ENCODE measurements around the gene NAPSA.

DNA sequence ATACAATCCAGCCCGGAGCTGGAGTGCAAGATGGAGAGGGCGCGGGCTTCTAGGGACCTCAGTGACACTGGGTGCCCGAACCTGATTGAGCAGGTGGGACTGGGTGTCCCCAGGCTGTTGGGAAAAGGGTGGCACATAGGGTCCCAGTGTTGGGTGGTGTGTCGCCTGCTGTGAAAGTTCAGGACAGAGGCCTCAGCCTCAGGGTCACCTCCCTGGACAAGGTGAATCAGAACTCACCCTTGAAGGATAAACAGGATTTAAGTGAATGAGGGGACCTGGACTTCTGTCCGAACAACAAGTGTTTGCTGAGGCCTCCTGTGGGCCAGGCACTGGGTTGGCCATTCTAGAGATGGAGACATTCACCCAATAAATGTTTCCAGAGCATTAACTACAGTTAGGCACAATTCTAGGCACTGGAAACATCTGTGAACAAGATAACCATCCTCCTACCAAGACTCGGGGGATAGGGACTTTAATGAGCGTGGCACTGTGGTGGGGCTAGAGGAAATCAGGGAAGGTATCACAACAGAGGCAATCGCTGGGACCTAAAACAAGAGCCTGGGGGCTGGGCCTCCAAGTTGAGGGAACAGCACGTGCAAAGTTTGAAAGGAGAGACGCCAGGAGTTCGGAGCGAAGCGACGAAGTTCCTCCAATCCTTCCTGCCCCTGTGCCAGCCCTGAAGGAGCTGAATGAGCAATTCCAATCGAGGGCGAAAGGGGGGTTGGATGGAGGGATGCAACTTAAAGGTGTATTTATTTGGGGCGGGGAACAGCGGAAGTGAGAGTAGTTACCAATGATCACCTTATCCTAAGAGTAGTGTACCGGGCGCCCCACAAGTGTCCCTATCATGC lies 17.8 kb upstream of the NAPSA start:
- no peak for TF ChIP-seq POLR2A (IDR thresholded peaks at IDR 0.05)
- TF ChIP-seq, protein P1, sequence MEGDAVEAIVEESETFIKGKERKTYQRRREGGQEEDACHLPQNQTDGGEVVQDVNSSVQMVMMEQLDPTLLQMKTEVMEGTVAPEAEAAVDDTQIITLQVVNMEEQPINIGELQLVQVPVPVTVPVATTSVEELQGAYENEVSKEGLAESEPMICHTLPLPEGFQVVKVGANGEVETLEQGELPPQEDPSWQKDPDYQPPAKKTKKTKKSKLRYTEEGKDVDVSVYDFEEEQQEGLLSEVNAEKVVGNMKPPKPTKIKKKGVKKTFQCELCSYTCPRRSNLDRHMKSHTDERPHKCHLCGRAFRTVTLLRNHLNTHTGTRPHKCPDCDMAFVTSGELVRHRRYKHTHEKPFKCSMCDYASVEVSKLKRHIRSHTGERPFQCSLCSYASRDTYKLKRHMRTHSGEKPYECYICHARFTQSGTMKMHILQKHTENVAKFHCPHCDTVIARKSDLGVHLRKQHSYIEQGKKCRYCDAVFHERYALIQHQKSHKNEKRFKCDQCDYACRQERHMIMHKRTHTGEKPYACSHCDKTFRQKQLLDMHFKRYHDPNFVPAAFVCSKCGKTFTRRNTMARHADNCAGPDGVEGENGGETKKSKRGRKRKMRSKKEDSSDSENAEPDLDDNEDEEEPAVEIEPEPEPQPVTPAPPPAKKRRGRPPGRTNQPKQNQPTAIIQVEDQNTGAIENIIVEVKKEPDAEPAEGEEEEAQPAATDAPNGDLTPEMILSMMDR (IDR thresholded peaks at IDR 0.05): no peak

Measured in suprapubic skin (tissue), 3 donors.